Measurements from ENCODE around the gene LGALS12. TPM values are rescaled to one million over a fixed set of nuclear protein-coding genes. Genes with fewer than 3 reads are reported as not detected.

The LGALS12 gene
- total and polyA plus RNA-seq, 10 of the 15 experiments (the other 5 are each of a cell fraction or from before 2014, with no cell fraction given): not detected

GRCh38 chr11:63520606-63521170, 14.8 kb downstream of the LGALS12 start:
- POLR2A ChIA-PET: no interaction called here
- no peak for FAIRE-seq

More at GRCh38 chr11:63520606-63521170, 14.8 kb downstream of the LGALS12 start:
- Histone ChIP-seq H3K9ac (ENCODE audit: control insufficient read depth, insufficient read depth, low read length) (no peak overlapping the region), H3K27ac (ENCODE audit: control insufficient read depth, insufficient read depth) (no peak overlapping the region), H3K79me2 (ENCODE audit: control insufficient read depth, insufficient read depth, low read length) (no peaks in the 10 kb centered on the region), H3K9me3 (replicated peaks; ENCODE audit: control insufficient read depth, insufficient read depth, low read length) (peaks cover 2% of the 10 kb centered on the region; the same call in 2 of the 3 replicates), H3K36me3 (ENCODE audit: control insufficient read depth in 2 of 2, insufficient read depth in 2 of 2, low read length in 1 of 2) (no peaks in the 10 kb centered on the region), H3K27me3 (replicated peaks in 1 of 2; ENCODE audit: control insufficient read depth in 2 of 2, insufficient read depth in 2 of 2, low read length in 1 of 2) (no peaks in the 10 kb centered on the region), H4K20me1 (ENCODE audit: control insufficient read depth, insufficient read depth) (no peaks in the 10 kb centered on the region), H3K4me2 (ENCODE audit: control insufficient read depth, insufficient read depth) (no peak overlapping the region), H2AFZ (ENCODE audit: control insufficient read depth, low read depth, low read length) (no peak overlapping the region), H3K4me3 (no peak overlapping the region), H3K4me1 (ENCODE audit: control insufficient read depth, insufficient read depth, low read length) (no peaks in the 10 kb centered on the region)
- WGBS (ENCODE audit: insufficient coverage, insufficient replicate concordance, low lambda C conversion rate, missing lambda C conversion rate): 15% methylated on average over 5 of the region's 5 CpGs
- ChIA-PET RAD21 (ENCODE audit: unreplicated experiment) (interaction anchor here (0.8 kb wide), 1 partner anchor 81 kb away, joined by 3 read pairs; no protein-coding TSS in a partner anchor), SMC1A (ENCODE audit: uncharacterized antibody, unreplicated experiment) (interaction anchor here (0.7 to 0.9 kb wide), 2 partner anchors 42 to 217 kb away, joined by 3 read pairs; no protein-coding TSS in a partner anchor), CTCF (interaction anchor here (0.7 to 1.2 kb wide), 3 partner anchors 41 to 115 kb away, joined by 3 to 5 read pairs (median 4); no protein-coding TSS in a partner anchor)
- DNase-seq (ENCODE audit: low read depth, low spot score) (no peak), ATAC-seq (no peak)
- TF ChIP-seq NR2C2 (IDR thresholded peaks at IDR 0.05; ENCODE audit: borderline replicate concordance, control insufficient read depth, insufficient read length, low read depth): no peak
- TF ChIP-seq SP1 (IDR thresholded peaks at IDR 0.05; ENCODE audit: low read depth, low read length): no peak
- no peak for TF ChIP-seq ZBTB4 (CRISPR knock-in tag; IDR thresholded peaks at IDR 0.05)
- BruUV-seq (replicated peaks): no TSS peak
- in situ Hi-C loops (cut with MboI): no loop called here
- intact Hi-C loops (cut with micrococcal nuclease; ENCODE audit: unreplicated experiment): no loop called here

All from GM12878 (cell line).